OCI-LY1 (cell line): Measurements from ENCODE around the gene PLK2.

ENCODE experiments used
- EZH2 ChIP-seq: fragments of 200-600 bp; sonication (generic), shearing (Covaris generic); IDR thresholded peaks from 2 replicates; pipeline ENCODE4 v1.8.0; 2017; ENCODE audit warnings: borderline replicate concordance, mixed run types, mild to moderate bottlenecking, antibody characterized with exemption, low read length, moderate library complexity, mixed read lengths
- TF ChIP-seq, protein P1 (sequence below): fragments of 200-600 bp; sonication (generic), shearing (Covaris generic); IDR thresholded peaks from 2 replicates; pipeline ENCODE4 v1.5.1; 2017; ENCODE audit warnings: mild to moderate bottlenecking, antibody characterized with exemption, low read length, moderate library complexity, mixed read lengths

DNA sequence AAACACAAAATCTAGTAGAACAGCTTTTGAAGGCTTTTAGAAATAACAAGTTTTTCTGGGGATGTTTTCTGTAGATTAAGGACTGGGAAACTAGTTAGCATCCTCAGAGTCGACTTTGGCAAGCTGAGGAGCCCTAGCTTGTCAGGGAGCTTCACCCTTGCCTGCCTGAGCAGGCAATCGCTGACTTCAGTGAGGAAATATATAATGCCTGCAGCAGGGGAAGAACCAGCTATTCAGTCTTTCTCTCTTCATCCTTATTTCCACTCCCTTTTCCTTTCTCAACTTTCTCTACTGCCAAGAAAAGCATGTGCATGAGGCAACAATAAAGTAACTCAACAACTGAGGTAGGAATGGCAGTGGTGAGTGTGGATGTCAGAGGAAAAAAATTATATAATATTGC, 54.7 kb downstream of the PLK2 start:
- TF ChIP-seq, protein P1, sequence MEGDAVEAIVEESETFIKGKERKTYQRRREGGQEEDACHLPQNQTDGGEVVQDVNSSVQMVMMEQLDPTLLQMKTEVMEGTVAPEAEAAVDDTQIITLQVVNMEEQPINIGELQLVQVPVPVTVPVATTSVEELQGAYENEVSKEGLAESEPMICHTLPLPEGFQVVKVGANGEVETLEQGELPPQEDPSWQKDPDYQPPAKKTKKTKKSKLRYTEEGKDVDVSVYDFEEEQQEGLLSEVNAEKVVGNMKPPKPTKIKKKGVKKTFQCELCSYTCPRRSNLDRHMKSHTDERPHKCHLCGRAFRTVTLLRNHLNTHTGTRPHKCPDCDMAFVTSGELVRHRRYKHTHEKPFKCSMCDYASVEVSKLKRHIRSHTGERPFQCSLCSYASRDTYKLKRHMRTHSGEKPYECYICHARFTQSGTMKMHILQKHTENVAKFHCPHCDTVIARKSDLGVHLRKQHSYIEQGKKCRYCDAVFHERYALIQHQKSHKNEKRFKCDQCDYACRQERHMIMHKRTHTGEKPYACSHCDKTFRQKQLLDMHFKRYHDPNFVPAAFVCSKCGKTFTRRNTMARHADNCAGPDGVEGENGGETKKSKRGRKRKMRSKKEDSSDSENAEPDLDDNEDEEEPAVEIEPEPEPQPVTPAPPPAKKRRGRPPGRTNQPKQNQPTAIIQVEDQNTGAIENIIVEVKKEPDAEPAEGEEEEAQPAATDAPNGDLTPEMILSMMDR = no peak
- no peak for TF ChIP-seq EZH2
